ENCODE results near the gene CLIP3. TPM values are rescaled to one million over a fixed set of nuclear protein-coding genes. Genes with fewer than 3 reads are reported as not detected.

The CLIP3 gene
- total RNA-seq, 1 donor from 2014 or later, result 59.0 TPM

DNA sequence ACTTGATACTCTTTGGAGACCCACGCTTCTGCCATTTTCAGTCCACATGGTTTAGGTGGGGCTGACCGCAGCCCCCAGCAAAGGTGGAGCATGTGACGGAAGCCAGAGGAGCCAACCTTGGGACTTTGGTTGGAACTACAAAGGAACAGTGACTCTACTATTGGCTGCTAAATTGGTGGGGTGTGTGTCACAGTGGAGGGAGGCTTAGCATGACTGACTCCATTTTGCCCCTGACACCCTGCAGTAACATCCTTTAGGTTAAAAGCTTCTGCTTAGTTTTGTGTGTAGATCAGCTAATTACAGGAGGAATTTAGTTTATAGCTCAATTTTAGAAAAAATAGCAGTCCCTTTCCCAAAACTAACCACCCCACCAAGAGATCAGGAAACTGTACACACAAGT is 31.1 kb downstream of the CLIP3 start:
- TF ChIP-seq, protein P1, sequence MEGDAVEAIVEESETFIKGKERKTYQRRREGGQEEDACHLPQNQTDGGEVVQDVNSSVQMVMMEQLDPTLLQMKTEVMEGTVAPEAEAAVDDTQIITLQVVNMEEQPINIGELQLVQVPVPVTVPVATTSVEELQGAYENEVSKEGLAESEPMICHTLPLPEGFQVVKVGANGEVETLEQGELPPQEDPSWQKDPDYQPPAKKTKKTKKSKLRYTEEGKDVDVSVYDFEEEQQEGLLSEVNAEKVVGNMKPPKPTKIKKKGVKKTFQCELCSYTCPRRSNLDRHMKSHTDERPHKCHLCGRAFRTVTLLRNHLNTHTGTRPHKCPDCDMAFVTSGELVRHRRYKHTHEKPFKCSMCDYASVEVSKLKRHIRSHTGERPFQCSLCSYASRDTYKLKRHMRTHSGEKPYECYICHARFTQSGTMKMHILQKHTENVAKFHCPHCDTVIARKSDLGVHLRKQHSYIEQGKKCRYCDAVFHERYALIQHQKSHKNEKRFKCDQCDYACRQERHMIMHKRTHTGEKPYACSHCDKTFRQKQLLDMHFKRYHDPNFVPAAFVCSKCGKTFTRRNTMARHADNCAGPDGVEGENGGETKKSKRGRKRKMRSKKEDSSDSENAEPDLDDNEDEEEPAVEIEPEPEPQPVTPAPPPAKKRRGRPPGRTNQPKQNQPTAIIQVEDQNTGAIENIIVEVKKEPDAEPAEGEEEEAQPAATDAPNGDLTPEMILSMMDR (IDR thresholded peaks at IDR 0.05), result no peak
- Mint-ChIP-seq H3K36me3 (ENCODE audit: low read depth) (peaks cover 3% of the 10 kb centered on the region), H3K4me3 (ENCODE audit: unreplicated experiment) (no peak overlapping the region), H3K27ac (ENCODE audit: unreplicated experiment) (no peak overlapping the region), H3K4me1 (ENCODE audit: low read depth) (peaks cover 14% of the 10 kb centered on the region), H3K9me3 (ENCODE audit: low read depth) (no peaks in the 10 kb centered on the region), H3K27me3 (ENCODE audit: low read depth) (no peaks in the 10 kb centered on the region)
- no peak for DNase-seq (ENCODE audit: low spot score)

GRCh38 chr19:35996777-35997176 is 35.9 kb downstream of the CLIP3 start:
- H3K4me3 Mint-ChIP-seq (ENCODE audit: unreplicated experiment), result peak overlapping the region; percentile 86
- no peak overlapping the region for H3K27ac Mint-ChIP-seq (ENCODE audit: unreplicated experiment)
- no peak for DNase-seq (ENCODE audit: low spot score)
- TF ChIP-seq, protein P1 (IDR thresholded peaks at IDR 0.05), result no peak
- H3K9me3 Mint-ChIP-seq (ENCODE audit: low read depth), result no peaks in the 10 kb centered on the region
- peaks cover 3% of the 10 kb centered on the region for H3K36me3 Mint-ChIP-seq (ENCODE audit: low read depth)
- H3K4me1 Mint-ChIP-seq (ENCODE audit: low read depth), result peaks cover 27% of the 10 kb centered on the region
- H3K27me3 Mint-ChIP-seq (ENCODE audit: low read depth), result no peaks in the 10 kb centered on the region

DNA sequence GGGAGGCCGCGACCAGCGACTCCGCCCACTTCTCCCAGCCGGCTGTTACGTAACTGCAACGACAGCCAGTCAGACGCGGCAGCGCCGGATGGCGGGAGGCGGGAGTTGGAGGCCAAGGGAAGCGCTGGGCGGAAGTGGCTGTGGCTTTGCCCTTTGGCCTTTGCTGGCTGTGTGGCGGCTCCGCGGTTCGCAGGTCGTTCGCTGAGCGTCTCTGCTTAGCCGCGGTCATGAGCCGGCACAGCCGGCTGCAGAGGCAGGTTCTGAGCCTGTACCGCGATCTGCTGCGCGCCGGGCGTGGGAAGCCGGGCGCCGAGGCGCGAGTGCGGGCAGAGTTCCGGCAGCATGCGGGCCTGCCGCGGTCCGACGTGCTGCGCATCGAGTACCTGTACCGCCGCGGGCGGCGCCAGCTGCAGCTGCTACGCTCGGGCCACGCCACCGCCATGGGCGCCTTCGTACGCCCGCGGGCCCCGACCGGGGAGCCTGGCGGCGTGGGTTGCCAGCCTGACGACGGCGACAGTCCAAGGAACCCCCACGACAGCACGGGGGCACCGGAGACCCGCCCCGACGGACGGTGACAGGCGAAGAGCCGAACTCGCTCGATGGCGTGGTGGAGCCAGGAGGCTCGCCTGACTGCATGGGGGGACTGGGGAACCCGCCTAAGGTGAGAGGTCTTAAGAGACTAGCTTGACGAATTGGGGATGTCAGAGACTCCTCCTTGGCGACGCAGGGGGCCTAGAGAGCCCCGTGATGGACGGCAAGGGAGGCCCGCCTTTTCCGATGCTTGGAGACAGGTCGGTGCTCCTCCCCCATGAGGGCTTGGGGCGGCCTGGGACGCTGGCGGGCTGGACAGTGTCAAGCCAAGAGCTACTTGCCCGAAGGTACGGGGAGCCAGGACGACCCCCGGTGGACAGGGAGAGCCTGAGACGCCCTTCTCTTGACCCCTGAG is 37.4 kb downstream of the CLIP3 start, which contains the start of gene SDHAF1:
TSS of gene SDHAF1 (plus strand) at position 141 of the 946 bp plus-strand sequence. CDS start at position 228, 87 bp downstream.
- Mint-ChIP-seq H3K4me1 (ENCODE audit: low read depth) (peaks cover 27% of the 10 kb centered on the region), H3K9me3 (ENCODE audit: low read depth) (no peaks in the 10 kb centered on the region), H3K36me3 (ENCODE audit: low read depth) (peaks cover 3% of the 10 kb centered on the region), H3K27me3 (ENCODE audit: low read depth) (no peaks in the 10 kb centered on the region), H3K27ac (ENCODE audit: unreplicated experiment) (peak within 1 kb of the TSS; percentile 91), H3K4me3 (ENCODE audit: unreplicated experiment) (peak within 1 kb of the TSS; percentile 86)
- TF ChIP-seq, protein P1 (IDR thresholded peaks at IDR 0.05), result no peak
- no peak for DNase-seq (ENCODE audit: low spot score)

DNA sequence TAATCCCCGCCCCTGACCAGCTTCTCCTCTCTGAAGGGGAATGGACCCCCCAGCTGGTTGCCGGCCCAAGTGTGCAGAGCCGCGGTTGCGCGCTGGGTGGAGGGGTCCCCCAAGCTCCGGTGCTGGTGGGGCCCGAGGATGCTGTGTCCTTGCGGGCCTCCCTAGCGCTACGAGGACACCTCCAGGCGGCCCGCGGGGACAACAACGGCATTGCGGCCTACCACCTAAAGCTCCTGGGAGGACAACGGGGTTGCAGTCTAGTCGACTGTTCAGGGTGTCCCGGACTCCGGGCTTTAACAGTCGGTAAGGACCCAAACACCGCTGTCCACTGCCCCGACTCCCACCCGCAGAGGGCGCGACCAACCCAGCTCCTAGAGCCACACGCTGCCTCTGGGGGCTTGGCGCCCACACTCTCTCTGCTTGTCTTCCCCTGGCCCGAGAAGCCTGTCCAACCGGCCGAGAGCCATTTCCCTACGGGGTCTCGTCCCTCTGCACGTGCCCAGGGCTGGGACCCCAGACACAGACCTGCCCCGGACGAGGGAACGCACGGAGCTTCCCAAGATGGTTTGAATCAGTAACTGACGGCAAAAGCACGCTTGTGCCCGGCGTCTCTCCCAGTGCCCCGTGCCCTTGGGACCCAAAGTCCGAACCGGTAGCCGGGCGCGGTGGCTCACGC is 38.6 kb downstream of the CLIP3 start:
- H3K36me3 Mint-ChIP-seq (ENCODE audit: low read depth), result peaks cover 3% of the 10 kb centered on the region
- DNase-seq (ENCODE audit: low spot score), result no peak
- peak overlapping the region; percentile 28 for H3K4me3 Mint-ChIP-seq (ENCODE audit: unreplicated experiment)
- no peaks in the 10 kb centered on the region for H3K9me3 Mint-ChIP-seq (ENCODE audit: low read depth)
- H3K4me1 Mint-ChIP-seq (ENCODE audit: low read depth), result peaks cover 24% of the 10 kb centered on the region
- no peaks in the 10 kb centered on the region for H3K27me3 Mint-ChIP-seq (ENCODE audit: low read depth)
- TF ChIP-seq, protein P1 (IDR thresholded peaks at IDR 0.05), result no peak
- no peak overlapping the region for H3K27ac Mint-ChIP-seq (ENCODE audit: unreplicated experiment)

Measured in chondrocyte (in vitro differentiated cells).